Stimulated activated CD4-positive, alpha-beta T cell treated with anti-CD3 and anti-CD28 coated beads, Interleukin-4, amount 100 ng/mL, for 1 hour (primary cell): ENCODE measurements around the gene PTX4.
A peak's percentile ranks its signal among the peaks of the same experiment; 100 is the strongest.

Source experiments
- DNase-seq: peaks from one replicate; pipeline ENCODE4 v3.0.0-alpha.2; 2020

PTX4 gene

GRCh38 chr16:1499756-1500464 lies 11.2 kb upstream of the PTX4 start:
- DNase-seq, result no peak

GRCh38 chr16:1498899-1499676 lies 10.3 kb upstream of the PTX4 start:
- no peak for DNase-seq

- DNase-seq, result no peak
Observed at GRCh38 chr16:1497014-1497598, 8.4 kb upstream of the PTX4 start.

GRCh38 chr16:1496464-1496863 lies 7.7 kb upstream of the PTX4 start:
- DNase-seq, result no peak

GRCh38 chr16:1495889-1496262 lies 7.1 kb upstream of the PTX4 start:
- DNase-seq, result no peak

GRCh38 chr16:1495211-1495888 lies 6.6 kb upstream of the PTX4 start:
- no peak for DNase-seq

GRCh38 chr16:1494711-1495110 lies 6.0 kb upstream of the PTX4 start:
- DNase-seq, result no peak

- no peak for DNase-seq
Observed at GRCh38 chr16:1494129-1494640, 5.4 kb upstream of the PTX4 start.

- DNase-seq, result no peak
Observed at GRCh38 chr16:1493746-1494094, 5.0 kb upstream of the PTX4 start.

GRCh38 chr16:1492923-1493745 lies 4.4 kb upstream of the PTX4 start, which contains the start of gene TELO2:
Gene TELO2, plus strand, starts transcription at chr16:1493360. Its CDS starts 922 bp downstream, at chr16:1494282.
- DNase-seq, result peak; percentile 87

- no peak for DNase-seq
Observed at GRCh38 chr16:1492082-1492922, 3.6 kb upstream of the PTX4 start.

GRCh38 chr16:1491327-1491726 lies 2.6 kb upstream of the PTX4 start:
- no peak for DNase-seq

- DNase-seq, result no peak
Observed at GRCh38 chr16:1489077-1489476, 333 bp upstream of the PTX4 start.

GRCh38 chr16:1488054-1488601 lies 616 bp downstream of the PTX4 start:
- DNase-seq, result no peak

GRCh38 chr16:1487395-1488053 lies 1.2 kb downstream of the PTX4 start:
- no peak for DNase-seq

- no peak for DNase-seq
Observed at GRCh38 chr16:1486551-1487390, 2.0 kb downstream of the PTX4 start.

GRCh38 chr16:1485847-1486496 lies 2.8 kb downstream of the PTX4 start:
- no peak for DNase-seq

- DNase-seq, result no peak
Observed at GRCh38 chr16:1481906-1482835, 6.6 kb downstream of the PTX4 start.
